H1 (cell line): Measurements from ENCODE around the gene FRY. TPM values are rescaled to one million over a fixed set of nuclear protein-coding genes. Genes with fewer than 3 reads are reported as not detected.

ENCODE experiments used
- CTCF ChIA-PET: fragments of 300-600 bp; sonication (Branson Sonifier 250); formaldehyde crosslinking; loops from one replicate; lab custom pipeline; 2021; ENCODE audit not compliant: partially characterized antibody; lab: Charles Lee
- POLR2A ChIA-PET: fragments of 300-600 bp; sonication (Branson Sonifier 250); formaldehyde crosslinking; loops from one replicate; lab custom pipeline; 2021; ENCODE audit warnings: inconsistent platforms; ENCODE audit not compliant: partially characterized antibody; lab: Charles Lee
- DNase-seq, 2 experiments: peaks; one replicate each; pipeline versions ENCODE4 v3.0.0 to v3.0.0-alpha.2; 2010 to 2022; ENCODE audit warnings: low spot score in 2 of 2, low read depth in 1 of 2, mixed read lengths in 1 of 2
- FAIRE-seq: peaks from 2 replicates; lab custom pipeline; 2011; peaks lifted over from hg19 to GRCh38; lab: Jason Lieb, UNC
- H2AFZ ChIP-seq: 2 replicates; pipeline ENCODE4 v1.8.1; 2012; ENCODE audit warnings: low read length, inconsistent platforms
- H2AK5ac ChIP-seq: 2 replicates; pipeline ENCODE4 v1.6.1; 2013; ENCODE audit warnings: low read depth, low read length
- H2BK120ac ChIP-seq: replicated peaks from 2 replicates; pipeline ENCODE3; 2013; ENCODE audit warnings: low read depth, low read length, inconsistent platforms
- H2BK12ac ChIP-seq: 2 replicates; pipeline ENCODE4 v1.6.1; 2013; ENCODE audit warnings: low read depth, low read length
- H2BK15ac ChIP-seq: 2 replicates; pipeline ENCODE4 v1.6.1; 2013; ENCODE audit warnings: low read length
- H2BK20ac ChIP-seq: 2 replicates; pipeline ENCODE4 v1.6.1; 2013; ENCODE audit warnings: low read length
- H2BK5ac ChIP-seq: 2 replicates; pipeline ENCODE4 v1.6.1; 2013; ENCODE audit warnings: low read depth, low read length
- H3K14ac ChIP-seq: 2 replicates; pipeline ENCODE4 v1.6.1; 2013; ENCODE audit warnings: inconsistent platforms; ENCODE audit not compliant: insufficient read length
- H3K18ac ChIP-seq: 2 replicates; pipeline ENCODE4 v1.6.1; 2013; ENCODE audit warnings: low read length; ENCODE audit errors: extremely low read depth
- H3K23ac ChIP-seq: 2 replicates; pipeline ENCODE4 v1.6.1; 2013; ENCODE audit warnings: inconsistent platforms; ENCODE audit not compliant: insufficient read length
- H3K23me2 ChIP-seq: 2 replicates; pipeline ENCODE4 v1.6.1; 2013; ENCODE audit warnings: low read depth, low read length
- H3K27ac ChIP-seq: 2 replicates; pipeline ENCODE4 v1.6.1; 2011; ENCODE audit warnings: low read depth, low read length, inconsistent platforms
- H3K27me3 ChIP-seq, 4 experiments: replicated peaks in 1 of 4; 1 replicate in 1 of 4; 2 replicates in 3 of 4; pipeline versions ENCODE4 v1.6.1 to v1.8.1; 2011 to 2013; ENCODE audit warnings: low read length in 3 of 4, mild to moderate bottlenecking in 3 of 4, inconsistent platforms in 2 of 4, mixed read lengths in 2 of 4, moderate library complexity in 1 of 4; ENCODE audit not compliant: control insufficient read depth in 3 of 4, insufficient read depth in 3 of 4; ENCODE audit errors: extremely low read depth in 1 of 4
- H3K36me3 ChIP-seq, 4 experiments: 2 replicates each; pipeline versions ENCODE4 v1.6.1 to v1.8.1; 2011 to 2013; ENCODE audit warnings: mild to moderate bottlenecking in 4 of 4, low read length in 3 of 4, moderate library complexity in 2 of 4, control low read depth in 1 of 4, inconsistent platforms in 1 of 4; ENCODE audit not compliant: insufficient read depth in 4 of 4, control insufficient read depth in 2 of 4
- H3K4ac ChIP-seq: replicated peaks from 2 replicates; pipeline ENCODE3; 2013; ENCODE audit warnings: low read length, low read depth, mixed read lengths, inconsistent platforms; ENCODE audit not compliant: insufficient read length
- H3K4me1 ChIP-seq, 4 experiments: replicated peaks in 1 of 4; 1 replicate in 1 of 4; 2 replicates in 3 of 4; pipeline versions ENCODE4 v1.6.1 to v1.8.1; 2011 to 2013; ENCODE audit warnings: low read length in 3 of 4, inconsistent platforms in 2 of 4, mixed read lengths in 1 of 4; ENCODE audit not compliant: insufficient read depth in 4 of 4, control insufficient read depth in 3 of 4
- H3K4me2 ChIP-seq, 2 experiments: 2 replicates each; pipeline versions ENCODE4 v1.6.1 to v1.8.1; 2011 to 2013; ENCODE audit warnings: low read depth in 2 of 2, low read length in 2 of 2, control low read depth in 1 of 2, inconsistent platforms in 1 of 2, mild to moderate bottlenecking in 1 of 2; ENCODE audit not compliant: insufficient read depth in 1 of 2
- H3K4me3 ChIP-seq, 4 experiments: fragments of 200-600, 300-600 bp in 1 of 4; sonication (generic), shearing (Covaris generic), sonication (Bioruptor Twin) in 1 of 4; 2 replicates each; pipeline versions ENCODE4 v1.5.1 to v1.8.1; 2011 to 2016; ENCODE audit warnings: low read length in 4 of 4, low read depth in 3 of 4, control low read depth in 2 of 4, inconsistent platforms in 2 of 4, mild to moderate bottlenecking in 2 of 4, mixed read lengths in 1 of 4, moderate library complexity in 1 of 4; ENCODE audit not compliant: insufficient read depth in 2 of 4; ENCODE audit errors: extremely low read depth in 1 of 4
- H3K56ac ChIP-seq: replicated peaks from 2 replicates; pipeline ENCODE3; 2013; ENCODE audit warnings: low read depth, mild to moderate bottlenecking, mixed read lengths, low read length, inconsistent platforms; ENCODE audit not compliant: insufficient read length
- H3K79me1 ChIP-seq: 2 replicates; pipeline ENCODE4 v1.6.1; 2013; ENCODE audit warnings: low read depth, low read length, control low read depth
- H3K79me2 ChIP-seq, 2 experiments: 2 replicates each; pipeline versions ENCODE4 v1.6.1 to v1.8.1; 2012 to 2013; ENCODE audit warnings: low read length in 2 of 2, mild to moderate bottlenecking in 2 of 2, inconsistent platforms in 1 of 2; ENCODE audit not compliant: insufficient read depth in 2 of 2, control insufficient read depth in 1 of 2
- H3K9ac ChIP-seq, 4 experiments: replicated peaks in 1 of 4; 1 replicate in 1 of 4; 2 replicates in 3 of 4; pipeline versions ENCODE4 v1.6.1 to v1.8.1; 2011 to 2013; ENCODE audit warnings: low read depth in 3 of 4, low read length in 3 of 4, control low read depth in 2 of 4, mild to moderate bottlenecking in 2 of 4, moderate library complexity in 2 of 4, inconsistent platforms in 1 of 4; ENCODE audit errors: extremely low read depth in 1 of 4
- H3K9me3 ChIP-seq, 2 experiments: 2 replicates each; pipeline versions ENCODE4 v1.6.1 to v1.8.1; 2012 to 2013; ENCODE audit warnings: mild to moderate bottlenecking in 2 of 2, moderate library complexity in 2 of 2, control low read depth in 1 of 2, inconsistent platforms in 1 of 2, low read depth in 1 of 2, low read length in 1 of 2, mixed read lengths in 1 of 2; ENCODE audit not compliant: insufficient read depth in 2 of 2
- H4K20me1 ChIP-seq, 2 experiments: replicated peaks in 1 of 2; 2 replicates each; pipeline versions ENCODE3 to v1.8.1; 2011 to 2013; ENCODE audit warnings: inconsistent platforms in 2 of 2, low read length in 2 of 2, mild to moderate bottlenecking in 1 of 2; ENCODE audit not compliant: insufficient read depth in 2 of 2, control insufficient read depth in 1 of 2
- H4K5ac ChIP-seq: 2 replicates; pipeline ENCODE4 v1.6.1; 2013; ENCODE audit warnings: low read length, low read depth, mixed read lengths, inconsistent platforms; ENCODE audit not compliant: insufficient read length
- H4K8ac ChIP-seq: 2 replicates; pipeline ENCODE4 v1.8.0; 2013; ENCODE audit warnings: mild to moderate bottlenecking, moderate library complexity, low read length, inconsistent platforms; ENCODE audit not compliant: insufficient read depth; ENCODE audit errors: extremely low read depth
- H4K91ac ChIP-seq: replicated peaks from 2 replicates; pipeline ENCODE3; 2013; ENCODE audit warnings: low read length, mixed read lengths, inconsistent platforms; ENCODE audit not compliant: insufficient read length
- CHD1 ChIP-seq: IDR thresholded peaks from 2 replicates; pipeline ENCODE4 v1.6.1; 2012; ENCODE audit warnings: low read depth, low read length, improper control_type of control experiment
- CHD2 ChIP-seq: IDR thresholded peaks from 2 replicates; pipeline ENCODE4 v1.6.1; 2012; ENCODE audit warnings: low read length, improper control_type of control experiment
- KDM4A ChIP-seq: IDR thresholded peaks from one replicate; pipeline ENCODE4 v1.7.1; 2012; ENCODE audit warnings: low read depth, mild to moderate bottlenecking, moderate library complexity, low read length, inconsistent platforms; ENCODE audit not compliant: severe bottlenecking
- NANOG ChIP-seq: IDR thresholded peaks from 2 replicates; pipeline ENCODE4 v1.6.1; 2011; ENCODE audit warnings: low read length, low read depth, mild to moderate bottlenecking, inconsistent platforms; ENCODE audit not compliant: insufficient read depth, poor library complexity, severe bottlenecking
- POLR2A ChIP-seq, 2 experiments: IDR thresholded peaks; 1 replicate in 1 of 2; 2 replicates in 1 of 2; pipeline ENCODE4 v1.6.1; 2011; ENCODE audit warnings: low read depth in 2 of 2, low read length in 2 of 2, mild to moderate bottlenecking in 2 of 2; ENCODE audit errors: control extremely low read depth in 1 of 2
- POU5F1 ChIP-seq: IDR thresholded peaks from 2 replicates; pipeline ENCODE4 v1.6.1; 2011; ENCODE audit warnings: low read depth, mild to moderate bottlenecking, low read length, moderate library complexity
- RAD21 ChIP-seq, 2 experiments: IDR thresholded peaks in 1 of 2; conservative IDR thresholded peaks in 1 of 2; 2 replicates each; pipeline ENCODE4 v1.6.1; 2011; ENCODE audit warnings: low read depth in 2 of 2, low read length in 2 of 2, improper control_type of control experiment in 1 of 2, inconsistent platforms in 1 of 2, mild to moderate bottlenecking in 1 of 2, moderate library complexity in 1 of 2
- SP1 ChIP-seq: IDR thresholded peaks from 2 replicates; pipeline ENCODE4 v1.6.1; 2011; ENCODE audit warnings: low read depth, low read length
- WGBS, 2 experiments: shearing (Covaris generic) in 1 of 2; methylation state at CpG; one replicate each; pipeline versions ENCODE4 v1.1.6 to v1.1.7; 2013 to 2015; ENCODE audit warnings: low lambda C conversion rate in 2 of 2, mixed read lengths in 2 of 2, inconsistent platforms in 1 of 2, low coverage in 1 of 2, missing lambda C conversion rate in 1 of 2; ENCODE audit not compliant: insufficient replicate concordance in 2 of 2, insufficient coverage in 1 of 2, insufficient read length in 1 of 2; ENCODE audit errors: extremely low coverage in 1 of 2, missing lambda C conversion rate in 1 of 2; 5-methylcytosine and 5-hydroxymethylcytosine counted together
- polyA plus RNA-seq, 7 experiments: library from polyadenylated mRNA; depleted of rRNA in 3 of 7; stranded (reverse) in 5 of 7; unstranded in 2 of 7; fragments of >200 nt in 5 of 7; fragments of 200-250 nt in 2 of 7; gene quantifications; 1 replicate in 5 of 7; 2 replicates in 1 of 7; 4 replicates in 1 of 7; pipeline versions ENCODE4 v1.2.1 to v1.2.3, GENCODE V29; 2011 to 2013; ENCODE audit warnings: missing spikeins in 2 of 7, mixed read lengths in 2 of 7
- total RNA-seq: library from RNA; stranded (reverse); fragmentation: NEBNext Ultra II Directional; extraction: Animal tissue kit (Norgen Biotek cat#: 25700); gene quantifications from 2 replicates; pipeline ENCODE4 v1.2.1, GENCODE V29; 2021

The FRY gene
- total and polyA plus RNA-seq, 2 of the 8 experiments (the other 6 are each of a cell fraction or from before 2014, with no cell fraction given): 4.3 to 9.2 TPM

DNA sequence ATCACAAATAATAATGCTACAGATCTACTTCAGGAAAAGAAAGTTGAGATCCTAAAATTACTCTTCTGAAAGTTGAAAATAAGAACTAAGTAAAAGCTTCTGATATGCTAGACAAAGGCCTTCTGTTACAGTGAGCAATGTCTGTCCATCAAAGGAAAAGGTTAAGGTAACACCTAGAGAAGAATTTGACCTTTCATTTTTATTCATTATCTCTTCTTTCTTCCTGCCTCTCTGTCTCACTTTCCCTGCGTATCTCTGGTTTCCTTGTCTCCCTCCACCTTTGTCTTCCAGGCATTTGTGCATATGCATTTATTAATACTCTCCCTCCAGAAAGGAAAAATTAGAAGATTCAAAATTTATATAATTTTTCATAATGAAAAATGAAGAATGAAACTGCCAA is 234.6 kb downstream of the FRY start:
- Histone ChIP-seq H2BK15ac (no peak overlapping the region), H4K20me1 (no peaks in the 10 kb centered on the region), H3K27ac (no peak overlapping the region), H2AFZ (no peak overlapping the region), H3K4me1 (no peaks in the 10 kb centered on the region), H2BK120ac (no peak overlapping the region), H3K14ac (no peak overlapping the region), H2BK12ac (no peak overlapping the region), H3K79me2 (no peaks in the 10 kb centered on the region), H3K4me3 (no peak overlapping the region), H3K23ac (no peak overlapping the region), H3K4ac (no peak overlapping the region), H2BK20ac (no peak overlapping the region), H3K9me3 (no peaks in the 10 kb centered on the region), H3K18ac (no peak overlapping the region), H4K8ac (no peak overlapping the region), H2BK5ac (no peak overlapping the region), H3K27me3 (no peaks in the 10 kb centered on the region), H4K91ac (no peak overlapping the region), H3K4me2 (no peak overlapping the region), H3K56ac (no peak overlapping the region), H3K9ac (no peak overlapping the region), H4K5ac (no peak overlapping the region), H3K23me2 (no peaks in the 10 kb centered on the region), H3K79me1 (no peaks in the 10 kb centered on the region), H2AK5ac (no peak overlapping the region), H3K36me3 (no peaks in the 10 kb centered on the region; a peak in 1 of 8 replicates)
- no peak for FAIRE-seq
- TF ChIP-seq SP1 (no peak), POLR2A (IDR thresholded peaks at IDR 0.05; ENCODE audit: control extremely low read depth in 1 of 2, low read depth in 2 of 2, low read length in 2 of 2) (no peak), NANOG (no peak), RAD21 (IDR thresholded peaks at IDR 0.05 in 1 of 2, conservative IDR thresholded peaks at IDR 0.05 in 1 of 2; ENCODE audit: low read depth in 2 of 2, low read length in 2 of 2) (no peak), CHD2 (no peak), POU5F1 (no peak), KDM4A (no peak), CHD1 (no peak)
- ChIA-PET POLR2A (interaction anchor here (1.3 to 1.7 kb wide), 2 partner anchors 49 to 52 kb away, joined by 3 to 4 read pairs; partner anchors contain the start of genes BRCA2 and ZAR1L), CTCF (interaction anchor here (1.0 to 1.6 kb wide), 2 partner anchors 11 to 20 kb away, joined by 3 to 6 read pairs; no protein-coding TSS in a partner anchor)
- DNase-seq: no peak
- WGBS, 2 experiments: 83% methylated on average over 1 of the region's 1 CpG; no CpG with 5 or more reads in 1 of the 2 experiments
